ENCODE measurements around the gene CGREF1. TPM values are rescaled to one million over a fixed set of nuclear protein-coding genes. Genes with fewer than 3 reads are reported as not detected.

Gene CGREF1
- total RNA-seq, 1 experiment from 2014 or later, result 0.37 TPM

GRCh38 chr2:27093430-27094352, 25.2 kb downstream of the CGREF1 start:
- CTCF ChIA-PET, result no interaction called here
- Histone ChIP-seq H3K9me2 (ENCODE audit: insufficient read depth) (no peaks in the 10 kb centered on the region), H3F3A (ENCODE audit: insufficient read depth, low read depth) (peaks cover 6% of the 10 kb centered on the region; the same call in 1 of the 2 replicates), H3K27ac (no peak overlapping the region), H2AFZ (no peak overlapping the region), H3K36me3 (ENCODE audit: low read depth) (no peaks in the 10 kb centered on the region), H3K79me2 (ENCODE audit: low read depth) (no peaks in the 10 kb centered on the region), H3K4me2 (no peak overlapping the region), H4K20me1 (ENCODE audit: insufficient read depth) (no peaks in the 10 kb centered on the region), H3K4me1 (replicated peaks; ENCODE audit: insufficient read depth) (no peaks in the 10 kb centered on the region), H3K27me3 (ENCODE audit: insufficient read depth, low read depth) (no peaks in the 10 kb centered on the region), H3K4me3 (no peak overlapping the region), H3K9me3 (ENCODE audit: insufficient read depth, low read depth) (no peaks in the 10 kb centered on the region)
- TF ChIP-seq CTCF (conservative IDR thresholded peaks at IDR 0.05) (no peak), EZH2 (IDR thresholded peaks at IDR 0.05; ENCODE audit: low read depth) (no peak)
- no TSS peak for BruUV-seq (replicated peaks)
- intact Hi-C loops (cut with micrococcal nuclease; ENCODE audit: unreplicated experiment), result loop anchor here (2.0 kb wide), 1 partner anchor 187 kb away; no protein-coding TSS in a partner anchor
- POLR2A ChIA-PET (ENCODE audit: unreplicated experiment), result no interaction called here
- DNase-seq, result no peak

GRCh38 chr2:27092696-27093429, 26.1 kb downstream of the CGREF1 start:
- ChIA-PET POLR2A (ENCODE audit: unreplicated experiment) (no interaction called here), CTCF (interaction anchor here (0.5 kb wide), 1 partner anchor 152 kb away, joined by 8 read pairs; no protein-coding TSS in a partner anchor)
- DNase-seq, result no peak
- BruUV-seq (replicated peaks), result no TSS peak
- no peaks in the 10 kb centered on the region for H3K36me3 ChIP-seq (ENCODE audit: low read depth)
- H3F3A ChIP-seq (ENCODE audit: insufficient read depth, low read depth), result peaks cover 6% of the 10 kb centered on the region; the same call in 1 of the 2 replicates
- no peaks in the 10 kb centered on the region for H4K20me1 ChIP-seq (ENCODE audit: insufficient read depth)
- H3K27ac ChIP-seq, result no peak overlapping the region
- no peak overlapping the region for H2AFZ ChIP-seq
- no peak overlapping the region for H3K4me3 ChIP-seq
- intact Hi-C loops (cut with micrococcal nuclease; ENCODE audit: unreplicated experiment), result loop anchor here (2.0 kb wide), 1 partner anchor 188 kb away; no protein-coding TSS in a partner anchor
- TF ChIP-seq EZH2 (IDR thresholded peaks at IDR 0.05; ENCODE audit: low read depth) (no peak), CTCF (conservative IDR thresholded peaks at IDR 0.05) (no peak)
- H3K9me3 ChIP-seq (ENCODE audit: insufficient read depth, low read depth), result no peaks in the 10 kb centered on the region
- H3K79me2 ChIP-seq (ENCODE audit: low read depth), result no peaks in the 10 kb centered on the region
- H3K4me2 ChIP-seq, result no peak overlapping the region
- no peaks in the 10 kb centered on the region for H3K27me3 ChIP-seq (ENCODE audit: insufficient read depth, low read depth)
- H3K4me1 ChIP-seq (replicated peaks; ENCODE audit: insufficient read depth), result no peaks in the 10 kb centered on the region
- no peaks in the 10 kb centered on the region for H3K9me2 ChIP-seq (ENCODE audit: insufficient read depth)

All from PC-9 (cell line).